Gastroesophageal sphincter (tissue), 4 donors: ENCODE measurements around the gene LIMS2. TPM values are rescaled to one million over a fixed set of nuclear protein-coding genes. Genes with fewer than 3 reads are reported as not detected.

ENCODE experiments used
- ATAC-seq: fragments of 150-250 bp; one replicate; pipeline ENCODE4 v1.9.1; 2016; ENCODE audit warnings: mild to moderate bottlenecking, moderate library complexity
- H3K27ac ChIP-seq, 4 donors: fragments of 200-600 bp; sonication (generic) in 3 of 4; 1 replicate in 3 of 4; 2 replicates in 1 of 4; pipeline ENCODE4 v1.5.1; 2016 to 2019
- H3K27me3 ChIP-seq: fragments of 200-600 bp; sonication (generic); one replicate; pipeline ENCODE4 v1.5.1; 2019
- H3K36me3 ChIP-seq, 2 donors: fragments of 200-600 bp; sonication (generic); one replicate each; pipeline ENCODE4 v1.5.1; 2019; ENCODE audit warnings: control low read depth in 1 of 2
- H3K4me1 ChIP-seq, 3 donors: fragments of 200-600 bp; sonication (generic); 1 replicate in 2 of 3; 2 replicates in 1 of 3; pipeline ENCODE4 v1.5.1; 2016 to 2019; ENCODE audit warnings: control low read depth in 2 of 3
- H3K4me3 ChIP-seq, 2 donors: fragments of 200-600 bp; sonication (generic); one replicate each; pipeline ENCODE4 v1.5.1; 2019; ENCODE audit warnings: mild to moderate bottlenecking in 1 of 2, moderate library complexity in 1 of 2
- H3K9me3 ChIP-seq, 3 donors: fragments of 200-600 bp; sonication (generic); one replicate each; pipeline ENCODE4 v1.5.1; 2017 to 2019; ENCODE audit warnings: control low read depth in 2 of 3
- EP300 ChIP-seq: sonication (generic); formaldehyde crosslinking; IDR thresholded peaks from one replicate; pipeline ENCODE4 v1.6.1; 2017; ENCODE audit warnings: antibody characterized with exemption, mild to moderate bottlenecking
- POLR2A ChIP-seq, 2 donors: fragments of 450-650 bp; IDR thresholded peaks; one replicate each; pipeline ENCODE4 v1.6.1; 2017; ENCODE audit warnings: antibody characterized with exemption in 2 of 2, mild to moderate bottlenecking in 2 of 2, moderate library complexity in 1 of 2
- POLR2AphosphoS5 ChIP-seq: sonication (generic); formaldehyde crosslinking; IDR thresholded peaks from one replicate; pipeline ENCODE4 v1.6.1; 2017; ENCODE audit warnings: antibody characterized with exemption
- whole genome bisulfite sequencing, 2 donors: methylation state at CpG; one replicate each; pipeline ENCODE4 v1.1.5; 2018; ENCODE audit warnings: low coverage in 1 of 2; 5-methylcytosine and 5-hydroxymethylcytosine counted together
- total RNA-seq, 4 donors: library from RNA; depleted of rRNA; stranded (reverse); fragments of >200 nt; gene quantifications; one replicate each; pipeline ENCODE4 v1.1.0, GENCODE V29; 2016
- TF ChIP-seq, protein P1 (sequence below), 4 experiments: fragments of 200-600 bp in 2 of 4; fragments of 450-650 bp in 2 of 4; sonication (generic) in 1 of 4; IDR thresholded peaks; one replicate each; pipeline ENCODE4 v1.5.1; 2017 to 2019; ENCODE audit warnings: antibody characterized with exemption in 4 of 4, mild to moderate bottlenecking in 2 of 4, moderate library complexity in 2 of 4

LIMS2 gene
- total RNA-seq, 4 donors from 2014 or later, result 81.4 to 275 (median 124) TPM

- no peak for TF ChIP-seq POLR2A (IDR thresholded peaks at IDR 0.05)
- TF ChIP-seq, protein P1, sequence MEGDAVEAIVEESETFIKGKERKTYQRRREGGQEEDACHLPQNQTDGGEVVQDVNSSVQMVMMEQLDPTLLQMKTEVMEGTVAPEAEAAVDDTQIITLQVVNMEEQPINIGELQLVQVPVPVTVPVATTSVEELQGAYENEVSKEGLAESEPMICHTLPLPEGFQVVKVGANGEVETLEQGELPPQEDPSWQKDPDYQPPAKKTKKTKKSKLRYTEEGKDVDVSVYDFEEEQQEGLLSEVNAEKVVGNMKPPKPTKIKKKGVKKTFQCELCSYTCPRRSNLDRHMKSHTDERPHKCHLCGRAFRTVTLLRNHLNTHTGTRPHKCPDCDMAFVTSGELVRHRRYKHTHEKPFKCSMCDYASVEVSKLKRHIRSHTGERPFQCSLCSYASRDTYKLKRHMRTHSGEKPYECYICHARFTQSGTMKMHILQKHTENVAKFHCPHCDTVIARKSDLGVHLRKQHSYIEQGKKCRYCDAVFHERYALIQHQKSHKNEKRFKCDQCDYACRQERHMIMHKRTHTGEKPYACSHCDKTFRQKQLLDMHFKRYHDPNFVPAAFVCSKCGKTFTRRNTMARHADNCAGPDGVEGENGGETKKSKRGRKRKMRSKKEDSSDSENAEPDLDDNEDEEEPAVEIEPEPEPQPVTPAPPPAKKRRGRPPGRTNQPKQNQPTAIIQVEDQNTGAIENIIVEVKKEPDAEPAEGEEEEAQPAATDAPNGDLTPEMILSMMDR (IDR thresholded peaks at IDR 0.05), result peak in 1 of 4 experiments; percentile 39
- TF ChIP-seq POLR2AphosphoS5, result no peak
- peaks cover 2 to 96% (median 39%) of the 10 kb centered on the region in 3 donors for H3K4me1 ChIP-seq
- H3K4me3 ChIP-seq, result no peak overlapping the region
- no peaks in the 10 kb centered on the region for H3K27me3 ChIP-seq
- ATAC-seq, result no peak
- WGBS, 2 donors, result 60 to 90% methylated on average over 1 to 2 of the region's 19 CpGs
- peak overlapping the region in 3 of 4 donors; percentile 81 to 83 (median 83) for H3K27ac ChIP-seq
- no peaks in the 10 kb centered on the region for H3K9me3 ChIP-seq
- H3K36me3 ChIP-seq, result peaks cover 0 to 61% of the 10 kb centered on the region in 2 donors
Observed at GRCh38 chr2:127644066-127645025, 31.0 kb downstream of the LIMS2 start.

GRCh38 chr2:127643439-127644065 is 31.8 kb downstream of the LIMS2 start:
- no peak for ATAC-seq
- Histone ChIP-seq H3K9me3 (no peaks in the 10 kb centered on the region), H3K27me3 (no peaks in the 10 kb centered on the region), H3K4me3 (no peak overlapping the region), H3K36me3 (peaks cover 0 to 69% of the 10 kb centered on the region in 2 donors), H3K4me1 (peaks cover 0 to 93% (median 36%) of the 10 kb centered on the region in 3 donors), H3K27ac (peak overlapping the region in 3 of 4 donors; percentile 81 to 83 (median 83))
- whole genome bisulfite sequencing, 2 donors, result 60 to 66% methylated on average over 2 to 4 of the region's 15 CpGs
- TF ChIP-seq POLR2AphosphoS5 (no peak), POLR2A (IDR thresholded peaks at IDR 0.05) (no peak)

GRCh38 chr2:127642706-127643438 is 32.5 kb downstream of the LIMS2 start:
- 37 to 50% methylated on average over 1 to 3 of the region's 17 CpGs for WGBS, 2 donors
- TF ChIP-seq EP300 (no peak), POLR2A (IDR thresholded peaks at IDR 0.05) (no peak), POLR2AphosphoS5 (no peak)
- TF ChIP-seq, protein P1 (IDR thresholded peaks at IDR 0.05), result no peak
- H3K4me1 ChIP-seq, result peaks cover 0 to 93% (median 36%) of the 10 kb centered on the region in 3 donors
- ATAC-seq, result no peak
- peaks cover 0 to 66% of the 10 kb centered on the region in 2 donors for H3K36me3 ChIP-seq
- H3K9me3 ChIP-seq, result no peaks in the 10 kb centered on the region
- no peak overlapping the region for H3K4me3 ChIP-seq
- no peaks in the 10 kb centered on the region for H3K27me3 ChIP-seq
- H3K27ac ChIP-seq, result peak overlapping the region in 3 of 4 donors; percentile 81 to 83 (median 83)

GRCh38 chr2:127641846-127642507 is 33.4 kb downstream of the LIMS2 start:
- no peak for ATAC-seq
- H3K27ac ChIP-seq, result peak overlapping the region in 3 of 4 donors; percentile 81 to 87 (median 83)
- no peaks in the 10 kb centered on the region for H3K27me3 ChIP-seq
- TF ChIP-seq POLR2AphosphoS5, result no peak
- TF ChIP-seq, protein P1 (IDR thresholded peaks at IDR 0.05), result no peak
- no peak for TF ChIP-seq EP300
- no peak for TF ChIP-seq POLR2A (IDR thresholded peaks at IDR 0.05)
- H3K4me3 ChIP-seq, result no peak overlapping the region
- no peaks in the 10 kb centered on the region for H3K9me3 ChIP-seq
- H3K36me3 ChIP-seq, result peaks cover 0 to 62% of the 10 kb centered on the region in 2 donors
- peaks cover 0 to 93% (median 34%) of the 10 kb centered on the region in 3 donors for H3K4me1 ChIP-seq
- no CpG with 5 or more reads among the region's 25 CpGs for WGBS, 2 donors
